Esophagus squamous epithelium (tissue), 5 donors: Measurements from ENCODE around the gene TMCC1. TPM values are rescaled to one million over a fixed set of nuclear protein-coding genes. Genes with fewer than 3 reads are reported as not detected.

ENCODE experiments used
- DNase-seq: peaks from one replicate; lab custom pipeline; 2025; lab: John Stamatoyannopoulos, UW
- H3K27ac ChIP-seq, 4 donors: fragments of 200-600 bp; sonication (generic); one replicate each; pipeline ENCODE4 v1.5.1; 2016 to 2019; ENCODE audit warnings: mild to moderate bottlenecking in 1 of 4
- H3K27me3 ChIP-seq, 4 donors: fragments of 200-600 bp; sonication (generic); 1 replicate in 3 of 4; 2 replicates in 1 of 4; pipeline versions ENCODE4 v1.5.1 to v1.6.0; 2017 to 2021; ENCODE audit warnings: antibody characterized with exemption in 1 of 4
- H3K36me3 ChIP-seq, 3 donors: fragments of 200-600 bp; sonication (generic); one replicate each; pipeline ENCODE4 v1.5.1; 2016 to 2019
- H3K4me1 ChIP-seq, 3 donors: fragments of 200-600 bp; sonication (generic); one replicate each; pipeline ENCODE4 v1.5.1; 2017 to 2019
- H3K4me3 ChIP-seq, 4 donors: fragments of 200-600 bp; sonication (generic); 1 replicate in 3 of 4; 2 replicates in 1 of 4; pipeline ENCODE4 v1.5.1; 2016 to 2019; ENCODE audit warnings: mild to moderate bottlenecking in 2 of 4, moderate library complexity in 1 of 4
- H3K9me3 ChIP-seq, 3 donors: fragments of 200-600 bp; sonication (generic); one replicate each; pipeline ENCODE4 v1.5.1; 2016 to 2019
- POLR2A ChIP-seq, 4 donors: fragments of 450-650 bp; IDR thresholded peaks; one replicate each; pipeline ENCODE4 v1.6.1; 2017; ENCODE audit warnings: antibody characterized with exemption in 4 of 4, mild to moderate bottlenecking in 4 of 4, moderate library complexity in 3 of 4
- WGBS, 2 donors: methylation state at CpG; one replicate each; pipeline ENCODE4 v1.1.5; 2018; 5-methylcytosine and 5-hydroxymethylcytosine counted together
- intact Hi-C: fragments of 100-400 bp; cut with DNase I; formaldehyde crosslinking; loops from one replicate; pipeline ENCODE4 v1.15.0; 2022
- total RNA-seq, 4 donors: library from RNA; depleted of rRNA; stranded (reverse); fragments of >200 nt; gene quantifications; one replicate each; pipeline ENCODE4 v1.1.0, GENCODE V29; 2016
- TF ChIP-seq, protein P1 (sequence below), 6 experiments: fragments of 450-650 bp in 4 of 6; fragments of 200-600 bp in 2 of 6; sonication (generic) in 2 of 6; IDR thresholded peaks; one replicate each; pipeline ENCODE4 v1.5.1; 2016 to 2019; ENCODE audit warnings: antibody characterized with exemption in 6 of 6, mild to moderate bottlenecking in 4 of 6, moderate library complexity in 4 of 6
- donor health status: DM: yes; HTN: yes; CAD: no.

Gene TMCC1
- total RNA-seq, 4 donors from 2014 or later, result 13.1 to 23.5 (median 18.4) TPM

DNA sequence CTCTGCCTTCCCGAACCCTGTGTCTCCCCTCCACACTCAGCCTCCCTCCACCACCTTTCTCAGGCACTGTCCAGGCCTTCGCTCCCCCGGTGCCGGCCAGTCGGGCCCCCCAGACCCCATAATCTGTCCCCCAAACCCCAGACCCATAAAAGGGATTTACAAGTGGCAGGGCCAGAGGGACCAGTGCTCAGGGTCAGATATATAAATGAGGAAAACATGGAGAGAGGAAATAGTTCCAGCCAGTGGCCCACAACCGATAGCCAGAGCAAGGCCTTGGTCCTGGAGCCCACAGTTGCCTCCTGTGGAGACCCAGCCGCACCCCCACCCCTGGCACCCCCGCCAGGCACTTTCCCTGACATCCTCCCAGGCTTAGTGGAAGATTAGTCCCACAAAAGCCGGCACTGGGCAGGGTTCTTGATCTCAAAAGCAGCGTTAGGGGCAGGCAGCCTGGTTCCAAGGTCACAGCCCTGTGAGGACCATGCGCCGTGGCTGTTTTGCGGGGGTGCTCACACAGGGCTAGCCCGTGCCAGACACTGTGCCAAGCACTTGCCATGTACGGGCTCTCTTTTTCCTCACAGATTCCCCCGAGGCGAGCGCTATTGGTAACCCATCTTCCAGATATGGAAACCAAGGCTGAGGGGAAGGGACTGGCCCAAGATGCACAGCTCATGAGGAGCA lies 286.0 kb downstream of the TMCC1 start:
- peak overlapping the region; percentile 84 to 94 (median 90) for H3K27ac ChIP-seq
- DNase-seq, result no peak
- H3K4me3 ChIP-seq, result peak overlapping the region; percentile 25 to 66 (median 60)
- TF ChIP-seq, protein P1, sequence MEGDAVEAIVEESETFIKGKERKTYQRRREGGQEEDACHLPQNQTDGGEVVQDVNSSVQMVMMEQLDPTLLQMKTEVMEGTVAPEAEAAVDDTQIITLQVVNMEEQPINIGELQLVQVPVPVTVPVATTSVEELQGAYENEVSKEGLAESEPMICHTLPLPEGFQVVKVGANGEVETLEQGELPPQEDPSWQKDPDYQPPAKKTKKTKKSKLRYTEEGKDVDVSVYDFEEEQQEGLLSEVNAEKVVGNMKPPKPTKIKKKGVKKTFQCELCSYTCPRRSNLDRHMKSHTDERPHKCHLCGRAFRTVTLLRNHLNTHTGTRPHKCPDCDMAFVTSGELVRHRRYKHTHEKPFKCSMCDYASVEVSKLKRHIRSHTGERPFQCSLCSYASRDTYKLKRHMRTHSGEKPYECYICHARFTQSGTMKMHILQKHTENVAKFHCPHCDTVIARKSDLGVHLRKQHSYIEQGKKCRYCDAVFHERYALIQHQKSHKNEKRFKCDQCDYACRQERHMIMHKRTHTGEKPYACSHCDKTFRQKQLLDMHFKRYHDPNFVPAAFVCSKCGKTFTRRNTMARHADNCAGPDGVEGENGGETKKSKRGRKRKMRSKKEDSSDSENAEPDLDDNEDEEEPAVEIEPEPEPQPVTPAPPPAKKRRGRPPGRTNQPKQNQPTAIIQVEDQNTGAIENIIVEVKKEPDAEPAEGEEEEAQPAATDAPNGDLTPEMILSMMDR (IDR thresholded peaks at IDR 0.05), result no peak
- no peak for TF ChIP-seq POLR2A (IDR thresholded peaks at IDR 0.05)
- intact Hi-C loops, result loop anchor here (10.0 kb wide), 1 partner anchor 123 kb away; no protein-coding TSS in a partner anchor
- H3K9me3 ChIP-seq, result no peaks in the 10 kb centered on the region
- H3K4me1 ChIP-seq, result peaks cover 29 to 92% (median 48%) of the 10 kb centered on the region in 3 donors
- peaks cover 0 to 45% (median 4%) of the 10 kb centered on the region in 4 donors for H3K27me3 ChIP-seq
- 23 to 27% methylated on average over 5 to 12 of the region's 18 CpGs for WGBS, 2 donors
- no peaks in the 10 kb centered on the region for H3K36me3 ChIP-seq

DNA sequence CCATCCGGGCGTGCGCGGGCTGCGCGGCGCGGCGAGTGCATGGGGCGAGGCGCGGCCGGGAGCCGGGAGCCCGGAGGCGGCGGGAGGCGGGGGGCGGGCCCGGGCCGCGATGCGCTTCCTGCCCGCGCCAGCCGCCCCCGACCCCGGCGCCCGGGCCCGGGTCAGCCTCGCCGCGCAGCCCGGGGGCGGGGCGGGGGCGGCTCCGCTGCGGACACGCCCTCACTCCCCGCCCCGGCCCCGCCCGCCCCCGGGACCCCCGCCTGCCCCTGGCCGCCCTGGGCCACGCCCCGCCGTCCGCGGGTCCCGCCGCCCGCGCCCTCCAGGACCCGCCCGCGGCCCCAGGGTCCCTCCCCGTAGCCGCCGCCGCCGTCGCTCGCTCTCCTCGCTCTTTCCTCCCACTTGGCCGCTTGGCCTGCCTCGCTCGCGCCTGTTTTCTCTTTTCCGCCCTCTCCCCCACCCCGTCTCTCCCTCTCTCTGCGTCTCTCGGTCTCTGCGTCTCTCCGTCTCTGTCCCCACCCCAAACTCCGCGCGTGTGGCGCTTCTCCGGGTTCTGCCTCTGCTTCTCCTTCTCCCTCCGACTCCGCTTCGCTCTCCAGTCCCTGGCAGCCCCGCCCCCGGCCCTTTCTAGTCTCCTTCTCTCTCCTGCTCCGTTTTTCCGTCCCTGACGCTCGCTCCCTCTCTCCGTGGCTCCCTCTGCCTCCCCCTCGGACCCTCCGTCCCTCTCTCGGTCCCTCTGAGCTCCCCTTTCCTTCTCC lies 286.7 kb downstream of the TMCC1 start, which contains the start of gene PLXND1:
PLXND1 (minus strand) TSS at position 41 of the 755 bp plus-strand sequence; CDS start at position 4, 37 bp downstream.
- Histone ChIP-seq H3K4me3 (peak within 1 kb of the TSS; percentile 51 to 66 (median 60)), H3K4me1 (peaks cover 29 to 92% (median 44%) of the 10 kb centered on the region in 3 donors), H3K36me3 (no peaks in the 10 kb centered on the region), H3K27ac (peak within 1 kb of the TSS; percentile 84 to 94 (median 90)), H3K27me3 (peaks cover 0 to 45% (median 4%) of the 10 kb centered on the region in 4 donors), H3K9me3 (no peaks in the 10 kb centered on the region)
- TF ChIP-seq, protein P1 (IDR thresholded peaks at IDR 0.05), result no peak
- TF ChIP-seq POLR2A (IDR thresholded peaks at IDR 0.05), result peak in 2 of 4 donors; percentile 42 to 65
- intact Hi-C loops, result loop anchor here (10.0 kb wide), 1 partner anchor 122 kb away; no protein-coding TSS in a partner anchor
- DNase-seq, result peak; percentile 6
- 1 to 2% methylated on average over 35 to 43 of the region's 96 CpGs for WGBS, 2 donors

DNA sequence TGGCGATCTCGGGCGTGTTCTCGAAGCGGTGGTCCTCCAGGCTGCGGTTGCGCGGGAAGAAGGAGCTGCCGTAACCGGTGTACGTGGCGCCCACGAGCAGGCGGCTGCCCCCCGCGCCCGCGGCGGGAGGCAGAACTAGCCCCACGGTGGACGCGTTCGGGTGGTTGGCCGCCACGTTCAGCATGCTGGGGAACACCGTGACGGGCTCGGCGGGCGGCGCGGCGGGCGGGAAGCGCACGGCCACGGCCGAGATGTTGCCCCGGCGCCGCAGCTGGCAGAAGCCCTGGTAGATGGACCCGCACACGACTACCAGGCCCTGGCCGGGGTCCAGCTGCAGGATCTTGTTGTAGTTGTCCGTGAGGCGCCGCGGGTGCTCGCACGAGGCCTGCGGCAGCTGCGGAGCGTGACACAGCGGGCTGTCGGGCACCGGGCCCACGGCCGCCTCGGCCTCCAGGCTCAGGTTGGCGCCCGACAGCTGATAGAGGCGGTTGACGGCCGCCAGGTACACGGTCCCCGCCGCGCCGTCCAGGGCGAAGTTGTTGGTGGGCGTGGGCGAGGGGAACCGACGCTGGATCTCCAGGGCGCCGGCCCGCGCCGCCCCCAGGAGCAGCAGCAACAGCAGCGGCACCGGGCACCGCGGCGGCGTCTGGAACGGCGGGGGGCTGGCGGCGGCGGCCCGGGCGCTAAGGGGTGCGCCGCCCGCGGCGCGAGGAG lies 287.4 kb downstream of the TMCC1 start:
- Histone ChIP-seq H3K4me3 (peak overlapping the region; percentile 49 to 66 (median 58)), H3K36me3 (no peaks in the 10 kb centered on the region), H3K4me1 (peaks cover 29 to 92% (median 45%) of the 10 kb centered on the region in 3 donors), H3K27me3 (peaks cover 0 to 45% (median 4%) of the 10 kb centered on the region in 4 donors), H3K27ac (peak overlapping the region; percentile 77 to 94 (median 88)), H3K9me3 (no peaks in the 10 kb centered on the region)
- intact Hi-C loops, result loop anchor here (10.0 kb wide), 1 partner anchor 121 kb away; no protein-coding TSS in a partner anchor
- TF ChIP-seq POLR2A (IDR thresholded peaks at IDR 0.05), result peak in 1 of 4 donors; percentile 16
- TF ChIP-seq, protein P1 (IDR thresholded peaks at IDR 0.05), result no peak
- 0% methylated on average over 20 of the region's 98 CpGs; no CpG with 5 or more reads in 1 of the 2 donors for WGBS, 2 donors
- DNase-seq, result no peak

DNA sequence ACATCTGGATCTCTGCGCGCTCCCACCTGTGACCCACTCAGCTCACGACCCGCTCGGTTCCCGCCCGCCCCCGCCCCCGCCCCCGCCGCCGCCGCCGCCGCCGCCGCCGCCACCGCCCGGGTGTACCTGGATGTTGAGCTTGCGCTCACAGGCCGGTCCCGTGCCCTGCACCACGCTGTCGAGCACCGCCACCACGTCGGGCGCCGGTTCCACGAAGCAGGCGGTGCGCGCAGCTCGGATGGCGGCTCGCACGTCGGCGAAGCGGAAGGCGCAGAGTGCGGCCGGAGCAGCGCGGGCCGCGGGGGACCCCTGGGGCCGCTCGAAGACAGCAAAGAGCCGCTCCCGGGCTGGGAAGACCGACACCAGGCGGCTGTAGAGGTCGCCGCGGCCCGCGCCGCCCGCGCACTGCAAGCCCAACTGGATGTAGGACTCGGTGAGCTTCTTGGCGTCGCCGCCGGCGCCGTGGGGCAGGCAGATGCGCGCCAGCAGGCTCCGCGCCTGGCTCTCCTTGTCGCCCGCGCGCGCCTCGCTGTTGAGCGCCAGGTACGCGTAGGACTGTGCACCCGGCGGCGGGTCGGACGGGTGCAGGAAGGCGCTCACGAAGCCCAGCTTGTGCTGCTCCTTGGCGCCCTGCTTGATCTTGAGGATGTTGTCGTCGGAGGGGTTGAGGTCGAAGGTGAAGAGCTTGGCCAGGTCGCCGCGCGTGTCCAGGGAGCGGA lies 288.1 kb downstream of the TMCC1 start:
- Histone ChIP-seq H3K4me3 (peak overlapping the region; percentile 49 to 66 (median 58)), H3K27ac (peak overlapping the region; percentile 77 to 94 (median 88)), H3K9me3 (no peaks in the 10 kb centered on the region), H3K27me3 (peaks cover 0 to 45% (median 4%) of the 10 kb centered on the region in 4 donors), H3K4me1 (peaks cover 30 to 95% (median 47%) of the 10 kb centered on the region in 3 donors), H3K36me3 (no peaks in the 10 kb centered on the region)
- WGBS, 2 donors, result 2% methylated on average over 8 of the region's 98 CpGs; no CpG with 5 or more reads in 1 of the 2 donors
- intact Hi-C loops, result loop anchor here (10.0 kb wide), 1 partner anchor 121 kb away; no protein-coding TSS in a partner anchor
- DNase-seq, result no peak
- peak in 1 of 4 donors; percentile 24 for TF ChIP-seq POLR2A (IDR thresholded peaks at IDR 0.05)
- TF ChIP-seq, protein P1 (IDR thresholded peaks at IDR 0.05), result no peak
